Cortex of kidney (tissue), 1 donor: ENCODE data around the gene MYL7.

Experiments used
- DNase-seq: peaks from one replicate; lab custom pipeline; 2025; lab: John Stamatoyannopoulos, UW

The MYL7 gene

GRCh38 chr7:44150466-44150832, 9.3 kb upstream of the MYL7 start:
- DNase-seq = no peak

GRCh38 chr7:44149571-44150465, 8.7 kb upstream of the MYL7 start:
- DNase-seq = no peak

GRCh38 chr7:44148961-44149536, 7.9 kb upstream of the MYL7 start:
- DNase-seq = no peak

- DNase-seq = no peak
Measured at GRCh38 chr7:44148166-44148565, 7.0 kb upstream of the MYL7 start.

GRCh38 chr7:44147026-44147991, 6.2 kb upstream of the MYL7 start:
- DNase-seq = no peak

GRCh38 chr7:44145969-44146911, 5.1 kb upstream of the MYL7 start:
- DNase-seq = peak; percentile 15

GRCh38 chr7:44145479-44145968, 4.4 kb upstream of the MYL7 start:
- no peak for DNase-seq

GRCh38 chr7:44144968-44145478, 3.9 kb upstream of the MYL7 start:
- no peak for DNase-seq

- DNase-seq = no peak
Measured at GRCh38 chr7:44144426-44144967, 3.4 kb upstream of the MYL7 start.

GRCh38 chr7:44143646-44144250, 2.6 kb upstream of the MYL7 start:
- no peak for DNase-seq

GRCh38 chr7:44142028-44142427, 896 bp upstream of the MYL7 start:
- DNase-seq = no peak

GRCh38 chr7:44140341-44140740, 791 bp downstream of the MYL7 start:
- no peak for DNase-seq

GRCh38 chr7:44139311-44140010, 1.7 kb downstream of the MYL7 start:
- DNase-seq = no peak

GRCh38 chr7:44138698-44139097, 2.4 kb downstream of the MYL7 start:
- no peak for DNase-seq

GRCh38 chr7:44136731-44137130, 4.4 kb downstream of the MYL7 start:
- DNase-seq = no peak

- no peak for DNase-seq
Measured at GRCh38 chr7:44134943-44135628, 6.0 kb downstream of the MYL7 start.

GRCh38 chr7:44133295-44133694, 7.8 kb downstream of the MYL7 start:
- no peak for DNase-seq

GRCh38 chr7:44132039-44132438, 9.1 kb downstream of the MYL7 start:
- no peak for DNase-seq
